Right cardiac atrium (tissue), 5 donors: ENCODE measurements around the gene RFPL1. TPM values are rescaled to one million over a fixed set of nuclear protein-coding genes. Genes with fewer than 3 reads are reported as not detected.
"Not testable (repeated sequence)": the region's sequence is repeated elsewhere in the genome, so short reads cannot be mapped to it uniquely, and the experiment has no call there.

Experiments used
- ATAC-seq, 2 donors: fragments of 200-7000 bp; cut with Tn5 transposase; one replicate each; pipeline versions ENCODE4 v1.8.0 to v1.9.1; 2020; ENCODE audit warnings: moderate library complexity in 2 of 2, mild to moderate bottlenecking in 1 of 2
- DNase-seq, 3 donors: peaks; one replicate each; pipeline ENCODE4 v3.0.0-alpha.2; 2020
- H3K27ac ChIP-seq: one replicate; pipeline ENCODE4 v1.5.1; 2013; ENCODE audit warnings: mild to moderate bottlenecking, low read length, control low read depth, moderate library complexity
- H3K27me3 ChIP-seq: one replicate; pipeline ENCODE4 v1.6.1; 2013; ENCODE audit not compliant: control insufficient read depth, insufficient read depth
- H3K4me1 ChIP-seq: one replicate; pipeline ENCODE4 v1.6.1; 2013; ENCODE audit warnings: low read length; ENCODE audit not compliant: control insufficient read depth, insufficient read depth
- H3K4me3 ChIP-seq: one replicate; pipeline ENCODE4 v1.5.1; 2013; ENCODE audit warnings: low read length, control low read depth
- H3K9me3 ChIP-seq: one replicate; pipeline ENCODE4 v1.6.1; 2013; ENCODE audit warnings: low read length; ENCODE audit not compliant: control insufficient read depth
- WGBS: extraction: QIAGEN DNeasy Blood & Tissue Kit; methylation state at CpG from one replicate; pipeline ENCODE4 v1.1.7; 2013; 5-methylcytosine and 5-hydroxymethylcytosine counted together
- intact Hi-C, 4 donors: fragments of 100-400 bp; cut with DNase I; formaldehyde crosslinking; loops; one replicate each; pipeline versions ENCODE4 v1.11.0 to v1.14.0; 2022 to 2023
- long read RNA-seq, 4 donors: library from polyadenylated mRNA; unstranded; transcript quantifications; one replicate each; pipeline ENCODE4 v2.0.0, GENCODE V29; 2020 to 2021
- polyA plus RNA-seq: library from polyadenylated mRNA; stranded (reverse); fragments of 200-250 nt; gene quantifications from one replicate; pipeline ENCODE4 v1.2.3, GENCODE V29; 2013
- total RNA-seq, 4 donors: library from RNA; stranded (reverse); fragmentation: NEBNext Ultra II Directional; extraction: Animal tissue kit (Norgen Biotek cat#: 25700); gene quantifications; one replicate each; pipeline ENCODE4 v1.2.1, GENCODE V29; 2021
- donor health status: healthy with polysubstance abuse.
- donor health status: DM: no; HTN: yes; CAD: no.
- donor health status: DM: no; HTN: no; CAD: no.
- donor health status: DM: no; HTN: yes; CAD: no; lungs with severe emphysema.
- donor health status: DM: yes; HTN: yes; CAD: no.

The RFPL1 gene
- total RNA-seq (not detected), polyA plus RNA-seq (not detected)
- long read RNA-seq, donor 1: 0 reads
- long read RNA-seq, donor 2: 0 reads
- long read RNA-seq, donor 3: 0 reads
- long read RNA-seq, donor 4: 0 reads

DNA sequence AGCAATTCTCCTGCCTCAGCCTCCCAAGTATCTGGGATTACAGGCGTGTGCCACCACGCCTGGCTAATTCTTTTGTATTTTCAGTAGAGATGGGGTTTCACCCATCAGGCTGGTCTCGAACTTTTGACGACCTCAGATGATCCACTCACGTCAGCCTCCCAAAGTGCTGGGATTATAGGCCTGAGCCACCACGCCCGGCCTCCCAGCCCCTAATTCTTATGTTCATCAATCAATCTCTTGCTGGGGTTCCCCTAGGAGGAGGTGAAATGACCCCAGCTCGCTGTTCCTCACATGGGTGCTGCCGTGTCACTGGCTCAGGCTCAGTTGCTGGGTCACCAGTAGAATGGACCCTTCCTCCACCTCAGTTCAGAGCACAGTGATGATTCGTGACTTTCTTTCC lies at the start of gene RFPL1:
Gene RFPL1 (plus strand): TSS at position 301 of the 400 bp plus-strand sequence.
- H3K4me3 ChIP-seq, H3K27me3 ChIP-seq, DNase-seq, H3K27ac ChIP-seq, H3K4me1 ChIP-seq, ATAC-seq, H3K9me3 ChIP-seq, intact Hi-C loops: not testable (repeated sequence)
- WGBS: 94% methylated on average over 10 of the region's 10 CpGs

DNA sequence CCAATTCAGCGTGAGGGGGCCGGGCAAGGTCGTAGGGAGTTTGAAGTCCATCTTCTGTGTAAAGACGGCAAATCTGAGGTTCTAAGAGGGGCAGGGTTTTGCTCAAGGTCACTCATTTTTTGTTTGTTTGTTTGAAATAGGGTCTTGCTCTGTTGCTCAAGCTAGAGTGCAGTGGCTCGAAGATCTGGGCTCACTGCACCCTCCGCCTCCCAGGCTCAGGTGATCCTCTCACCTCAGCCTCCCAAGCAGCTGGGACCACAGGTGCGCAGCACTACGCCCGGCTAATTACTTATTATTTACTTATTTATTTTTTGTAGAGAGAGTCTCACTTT lies 49.7 kb upstream of the RFPL1 start:
- peak in 1 of 2 donors; percentile 3 for ATAC-seq
- H3K27me3 ChIP-seq: no peaks in the 10 kb centered on the region
- peak overlapping the region; percentile 89 for H3K27ac ChIP-seq
- no peaks in the 10 kb centered on the region for H3K9me3 ChIP-seq
- intact Hi-C loops: no loop called here
- no peak for DNase-seq
- whole genome bisulfite sequencing: 20% methylated on average over 9 of the region's 9 CpGs
- no peaks in the 10 kb centered on the region for H3K4me1 ChIP-seq
- H3K4me3 ChIP-seq: peak overlapping the region; percentile 95

DNA sequence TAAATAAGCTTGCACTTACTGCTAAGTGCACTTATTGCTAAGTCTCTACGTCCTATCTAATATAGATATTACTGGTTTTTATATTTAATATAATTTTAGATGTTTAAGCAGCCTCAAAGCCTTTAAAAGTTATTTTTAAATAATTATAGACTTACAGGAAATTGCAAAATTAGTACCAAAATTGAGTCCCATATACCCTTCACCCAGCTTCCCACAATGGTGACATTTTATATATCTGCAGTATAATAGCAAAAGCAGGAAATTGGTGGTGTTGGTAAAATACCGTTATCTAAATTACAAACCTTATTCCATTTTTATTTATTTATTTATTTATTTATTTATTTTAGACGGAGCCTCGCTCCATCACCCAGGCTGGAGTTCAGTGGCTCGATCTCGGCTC lies 48.1 kb upstream of the RFPL1 start:
- Histone ChIP-seq H3K4me1 (no peaks in the 10 kb centered on the region), H3K27ac (no peak overlapping the region), H3K9me3 (no peaks in the 10 kb centered on the region), H3K4me3 (no peak overlapping the region), H3K27me3 (no peaks in the 10 kb centered on the region)
- intact Hi-C loops: loop anchor here in 2 of 4 donors (10.0 kb wide), 1 partner anchor 135 kb away; no protein-coding TSS in a partner anchor
- 95% methylated on average over 6 of the region's 6 CpGs for WGBS
- ATAC-seq (no peak), DNase-seq (no peak)

DNA sequence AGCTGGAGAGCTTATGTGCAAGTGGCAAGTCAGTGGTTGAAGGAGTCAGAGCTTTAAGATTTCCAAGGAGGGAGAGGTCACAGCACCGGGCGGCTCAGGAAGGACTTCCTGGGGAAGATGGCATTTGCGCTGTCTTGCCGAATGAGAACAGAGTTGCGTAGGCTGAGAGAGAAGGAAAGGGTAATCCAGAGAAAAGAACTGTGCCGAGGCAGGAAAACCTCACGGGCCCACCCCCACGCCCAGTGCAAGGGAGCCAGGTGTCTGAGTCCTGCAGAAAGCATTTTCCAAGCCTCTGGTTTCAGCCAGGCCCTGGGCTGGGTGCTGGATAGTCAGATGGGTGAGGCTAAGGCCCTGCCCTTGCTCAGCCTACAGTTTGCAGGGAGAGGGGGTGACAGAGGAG lies 46.8 kb upstream of the RFPL1 start:
- no peaks in the 10 kb centered on the region for H3K27me3 ChIP-seq
- H3K9me3 ChIP-seq: no peaks in the 10 kb centered on the region
- no peak for ATAC-seq
- no peak for DNase-seq
- 68% methylated on average over 8 of the region's 8 CpGs for WGBS
- intact Hi-C loops: loop anchor here in 2 of 4 donors (10.0 kb wide), 1 partner anchor 133 kb away; no protein-coding TSS in a partner anchor
- no peak overlapping the region for H3K27ac ChIP-seq
- H3K4me3 ChIP-seq: no peak overlapping the region
- no peaks in the 10 kb centered on the region for H3K4me1 ChIP-seq

- WGBS: 90% methylated on average over 2 of the region's 2 CpGs
- Histone ChIP-seq H3K27ac (no peak overlapping the region), H3K27me3 (no peaks in the 10 kb centered on the region), H3K9me3 (no peaks in the 10 kb centered on the region), H3K4me1 (no peaks in the 10 kb centered on the region), H3K4me3 (no peak overlapping the region)
- no peak for DNase-seq
- ATAC-seq: no peak
- intact Hi-C loops: loop anchor here in 2 of 4 donors (10.0 kb wide), 1 partner anchor 132 kb away; no protein-coding TSS in a partner anchor
Measured at GRCh38 chr22:29393019-29393608, 45.3 kb upstream of the RFPL1 start.

DNA sequence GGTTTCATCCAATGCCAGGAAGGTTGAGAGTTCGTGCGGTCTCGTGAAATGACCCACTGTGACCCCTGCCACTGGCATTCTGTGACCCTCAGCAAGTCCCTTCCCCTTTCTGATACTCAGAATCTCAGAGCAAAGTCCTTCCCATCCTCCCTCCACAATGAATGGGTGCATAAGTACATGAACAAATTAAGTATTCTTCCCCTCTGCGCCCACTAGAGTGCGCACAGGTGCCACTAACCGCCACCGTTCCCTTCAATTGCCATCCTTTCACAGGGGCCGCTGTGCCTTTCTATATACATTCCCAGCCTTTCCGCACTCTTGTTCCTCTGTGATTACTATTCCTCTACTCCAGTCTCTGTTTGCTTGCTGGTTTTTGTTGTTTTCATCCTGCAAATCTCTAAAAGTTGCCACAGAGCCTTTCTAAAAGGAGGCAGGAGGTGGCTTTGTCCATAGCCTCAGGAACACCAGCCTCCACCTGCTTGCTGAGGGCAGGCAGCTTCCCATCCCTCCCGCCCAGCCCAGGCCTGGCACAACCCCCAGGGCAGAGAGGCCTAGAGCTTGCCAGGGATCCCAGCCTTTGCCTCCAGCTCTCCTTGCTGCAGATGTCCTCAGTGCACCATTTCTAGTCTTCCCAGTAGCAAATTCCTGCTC lies 43.3 kb upstream of the RFPL1 start:
- no peaks in the 10 kb centered on the region for H3K9me3 ChIP-seq

DNA sequence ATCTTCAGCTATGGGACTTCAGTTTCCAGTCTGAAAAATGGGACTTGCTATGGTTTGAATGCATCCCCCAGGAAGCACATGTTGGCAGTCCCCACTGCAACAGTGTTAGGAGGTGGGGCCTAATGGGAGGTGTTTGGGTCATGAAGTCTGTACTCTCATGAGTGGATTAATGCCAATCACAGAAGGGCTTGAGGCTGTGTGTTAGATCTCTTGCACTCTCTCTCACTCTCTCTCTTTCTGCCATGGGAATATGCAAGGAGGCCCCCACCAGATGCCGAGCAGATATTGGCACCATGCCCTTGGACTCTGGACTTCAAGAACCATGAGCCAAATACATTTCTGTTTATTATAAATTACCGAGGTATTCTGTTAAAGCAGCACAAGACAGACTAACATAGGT lies 42.3 kb upstream of the RFPL1 start:
- Histone ChIP-seq H3K27ac (no peak overlapping the region), H3K4me3 (no peak overlapping the region), H3K27me3 (no peaks in the 10 kb centered on the region), H3K9me3 (no peaks in the 10 kb centered on the region), H3K4me1 (no peaks in the 10 kb centered on the region)
- DNase-seq (no peak), ATAC-seq (peak in 1 of 2 donors; percentile 25)
- 26% methylated on average over 2 of the region's 2 CpGs for WGBS
- intact Hi-C loops: loop anchor here in 2 of 4 donors (10.0 kb wide), 1 partner anchor 129 kb away; no protein-coding TSS in a partner anchor

More for the DNA sequence above, 43.3 kb upstream of the RFPL1 start:
- DNase-seq (peak; percentile 65 to 81 (median 79)), ATAC-seq (peak; percentile 80 to 84)
- Histone ChIP-seq H3K4me3 (no peak overlapping the region), H3K27ac (no peak overlapping the region), H3K27me3 (no peaks in the 10 kb centered on the region), H3K4me1 (no peaks in the 10 kb centered on the region)
- 6% methylated on average over 10 of the region's 10 CpGs for WGBS
- intact Hi-C loops: loop anchor here in 2 of 4 donors (10.0 kb wide), 1 partner anchor 130 kb away; no protein-coding TSS in a partner anchor

- Histone ChIP-seq H3K4me3 (no peak overlapping the region), H3K4me1 (no peaks in the 10 kb centered on the region), H3K27ac (no peak overlapping the region), H3K9me3 (no peaks in the 10 kb centered on the region), H3K27me3 (no peaks in the 10 kb centered on the region)
- intact Hi-C loops: loop anchor here in 2 of 4 donors (10.0 kb wide), 1 partner anchor 127 kb away; no protein-coding TSS in a partner anchor
- 88% methylated on average over 6 of the region's 6 CpGs for WGBS
- ATAC-seq (no peak), DNase-seq (no peak)
Measured at GRCh38 chr22:29397791-29398190, 40.6 kb upstream of the RFPL1 start.

GRCh38 chr22:29400576-29400975 lies 37.8 kb upstream of the RFPL1 start:
- Histone ChIP-seq H3K4me1 (no peaks in the 10 kb centered on the region), H3K27ac (no peak overlapping the region), H3K4me3 (no peak overlapping the region), H3K27me3 (no peaks in the 10 kb centered on the region), H3K9me3 (no peaks in the 10 kb centered on the region)
- intact Hi-C loops: no loop called here
- WGBS: 94% methylated on average over 2 of the region's 2 CpGs
- no peak for ATAC-seq
- no peak for DNase-seq

DNA sequence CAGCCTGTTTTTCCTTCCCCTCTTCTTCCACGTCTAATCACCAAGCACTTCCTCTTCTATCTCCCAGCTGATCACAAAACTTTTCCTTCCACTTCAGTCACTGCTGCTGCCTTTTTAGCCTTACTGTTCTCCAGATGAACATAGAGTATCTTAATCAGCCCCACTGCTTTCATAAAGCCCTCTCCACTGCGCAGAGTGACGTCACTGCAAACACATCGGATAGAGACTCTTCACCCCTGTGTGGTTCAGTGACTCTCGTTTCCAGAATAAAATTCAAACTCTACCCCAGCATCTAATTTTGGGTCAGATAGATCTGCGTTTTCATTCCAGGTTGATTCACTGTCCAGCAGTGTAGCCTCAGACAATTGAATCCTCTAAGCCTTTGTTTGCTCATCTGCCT lies 36.8 kb upstream of the RFPL1 start:
- DNase-seq, ATAC-seq, H3K27me3 ChIP-seq, H3K4me3 ChIP-seq, intact Hi-C loops, H3K9me3 ChIP-seq, H3K27ac ChIP-seq, H3K4me1 ChIP-seq: not testable (repeated sequence)
- 58% methylated on average over 6 of the region's 6 CpGs for WGBS

DNA sequence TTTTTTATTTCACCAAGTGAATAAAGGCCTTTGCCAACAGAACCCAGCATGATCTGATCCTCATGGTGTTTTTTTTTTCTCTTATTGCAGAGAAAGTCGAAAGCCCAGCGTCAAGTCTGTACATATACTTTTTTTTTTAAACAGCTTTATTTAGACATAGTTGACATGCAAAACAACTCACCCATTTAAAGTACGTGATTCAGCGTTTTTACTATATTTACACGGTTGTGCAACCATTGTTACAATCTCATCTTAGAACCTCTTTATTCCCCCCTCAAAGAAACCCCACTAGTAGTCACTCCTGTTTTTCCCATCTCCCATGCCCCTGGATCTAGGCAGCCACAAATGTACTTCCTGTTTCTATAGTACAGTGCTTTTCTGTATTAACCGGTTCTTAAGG lies 29.4 kb upstream of the RFPL1 start:
- ATAC-seq (no peak), DNase-seq (no peak)
- no peak overlapping the region for H3K4me3 ChIP-seq
- H3K9me3 ChIP-seq: no peaks in the 10 kb centered on the region
- no peak overlapping the region for H3K27ac ChIP-seq
- H3K27me3 ChIP-seq: no peaks in the 10 kb centered on the region
- no peaks in the 10 kb centered on the region for H3K4me1 ChIP-seq
- 60% methylated on average over 6 of the region's 6 CpGs for WGBS
- intact Hi-C loops: no loop called here
